Measurements from ENCODE around the gene TF.

The TF gene

DNA sequence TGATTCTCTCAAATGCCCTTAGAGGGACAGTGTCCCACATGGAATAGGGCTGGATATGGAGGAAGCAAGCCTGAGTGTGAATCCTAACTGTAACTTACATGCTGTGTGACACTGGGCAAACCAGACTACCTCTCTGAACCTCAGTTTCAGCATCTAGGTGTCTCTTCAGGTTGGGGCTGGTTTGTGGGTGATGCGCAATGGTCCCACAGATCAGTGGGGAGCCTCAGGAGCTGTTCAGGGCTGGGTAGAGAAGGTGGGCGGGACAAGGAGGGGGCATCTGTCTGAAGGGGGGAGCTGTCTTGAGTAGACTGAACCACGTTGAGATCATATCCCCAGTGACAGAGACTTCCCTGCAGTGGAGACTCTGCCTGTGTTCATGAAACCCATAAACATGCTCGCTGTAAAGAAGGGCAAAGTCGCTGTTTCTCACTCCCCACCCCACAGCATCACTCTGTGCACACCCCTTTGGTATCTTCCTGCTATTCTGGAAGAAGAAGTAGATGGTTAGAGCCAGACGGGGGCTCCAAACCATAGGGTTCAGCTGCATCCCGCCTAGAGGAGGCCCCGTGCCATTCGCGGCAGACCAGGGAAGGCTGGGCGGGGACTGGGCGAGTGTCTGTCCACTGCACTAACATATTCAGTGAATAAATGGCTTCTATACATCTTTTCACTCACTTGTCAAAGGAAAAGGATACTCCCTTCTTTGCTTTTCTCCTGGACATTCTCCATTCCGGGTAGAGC lies 87.9 kb downstream of the TF start:
- H3K9me3 ChIP-seq = no peaks in the 10 kb centered on the region
- H3K36me3 ChIP-seq (replicated peaks) = no peaks in the 10 kb centered on the region
- DNase-seq (ENCODE audit: low spot score in 2 of 2) = no peak
- no peaks in the 10 kb centered on the region for H3K4me1 ChIP-seq
- no peak overlapping the region for H3K4me3 ChIP-seq
- in situ Hi-C loops (cut with MboI; ENCODE audit: low sequenced_read_pairs) = no loop called here
- no peaks in the 10 kb centered on the region for H3K27me3 ChIP-seq (ENCODE audit: low read depth)

DNA sequence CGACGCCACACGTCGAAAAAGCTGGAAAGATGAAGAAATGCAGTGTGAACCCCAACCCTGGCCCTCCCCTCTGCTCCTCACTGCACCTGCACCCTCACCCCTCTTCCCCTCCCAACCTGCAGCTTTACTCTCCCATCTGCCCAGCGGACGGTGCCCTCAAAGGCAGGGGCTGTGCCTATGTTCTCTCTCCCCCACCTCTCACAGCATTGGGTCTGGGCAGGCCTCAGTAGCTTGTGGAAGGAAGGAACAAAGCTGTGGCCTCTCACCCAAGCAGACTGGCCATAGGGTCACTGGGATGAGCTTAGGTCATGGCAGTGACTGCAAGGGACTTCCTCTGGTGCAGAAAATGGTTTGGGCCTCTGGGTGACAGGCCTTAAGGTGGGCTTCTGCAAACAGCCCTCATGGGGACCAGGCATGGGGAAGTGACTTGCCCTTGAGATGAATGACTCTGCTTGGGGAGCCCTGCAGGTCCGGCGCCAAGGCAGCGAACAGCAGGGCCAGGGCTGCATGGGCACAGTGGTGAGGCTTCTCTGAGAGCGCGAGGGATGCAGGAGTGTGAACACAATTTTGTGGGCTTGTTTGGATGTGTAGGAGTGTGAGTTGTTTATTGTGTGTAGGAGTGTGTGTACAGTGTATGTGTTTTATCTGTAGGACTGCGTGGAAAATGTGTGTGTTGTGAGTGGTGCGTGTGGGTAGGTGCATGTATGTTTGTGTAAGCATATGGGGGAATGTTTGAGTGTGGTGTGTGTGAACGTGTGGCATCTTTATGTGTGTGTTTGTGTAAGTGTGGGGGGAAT lies 88.6 kb downstream of the TF start:
- no peaks in the 10 kb centered on the region for H3K9me3 ChIP-seq
- no peaks in the 10 kb centered on the region for H3K36me3 ChIP-seq (replicated peaks)
- H3K27me3 ChIP-seq (ENCODE audit: low read depth) = no peaks in the 10 kb centered on the region
- no peak for DNase-seq (ENCODE audit: low spot score in 2 of 2)
- in situ Hi-C loops (cut with MboI; ENCODE audit: low sequenced_read_pairs) = no loop called here
- H3K4me3 ChIP-seq = no peak overlapping the region
- H3K4me1 ChIP-seq = no peaks in the 10 kb centered on the region

DNA sequence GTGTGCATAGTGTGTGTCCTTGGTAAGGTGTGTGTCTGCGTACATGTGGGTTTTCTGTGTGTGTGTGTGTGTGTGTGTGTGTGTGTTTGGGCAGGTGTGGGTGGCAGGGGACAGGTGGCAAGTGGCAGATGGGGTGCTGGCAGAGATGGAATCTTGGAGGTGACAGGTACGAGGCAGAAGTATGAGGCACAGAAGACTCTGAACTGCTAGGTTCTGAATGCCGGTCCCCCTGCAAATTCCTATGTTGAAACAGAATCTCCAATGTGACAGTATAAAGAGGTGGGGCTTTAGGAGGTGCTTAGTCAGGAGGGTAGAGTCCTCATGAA lies 89.2 kb downstream of the TF start:
- no peaks in the 10 kb centered on the region for H3K27me3 ChIP-seq (ENCODE audit: low read depth)
- H3K4me1 ChIP-seq = no peaks in the 10 kb centered on the region
- H3K9me3 ChIP-seq = no peaks in the 10 kb centered on the region
- H3K36me3 ChIP-seq (replicated peaks) = no peaks in the 10 kb centered on the region
- H3K4me3 ChIP-seq = no peak overlapping the region
- DNase-seq (ENCODE audit: low spot score in 2 of 2) = no peak
- in situ Hi-C loops (cut with MboI; ENCODE audit: low sequenced_read_pairs) = no loop called here

DNA sequence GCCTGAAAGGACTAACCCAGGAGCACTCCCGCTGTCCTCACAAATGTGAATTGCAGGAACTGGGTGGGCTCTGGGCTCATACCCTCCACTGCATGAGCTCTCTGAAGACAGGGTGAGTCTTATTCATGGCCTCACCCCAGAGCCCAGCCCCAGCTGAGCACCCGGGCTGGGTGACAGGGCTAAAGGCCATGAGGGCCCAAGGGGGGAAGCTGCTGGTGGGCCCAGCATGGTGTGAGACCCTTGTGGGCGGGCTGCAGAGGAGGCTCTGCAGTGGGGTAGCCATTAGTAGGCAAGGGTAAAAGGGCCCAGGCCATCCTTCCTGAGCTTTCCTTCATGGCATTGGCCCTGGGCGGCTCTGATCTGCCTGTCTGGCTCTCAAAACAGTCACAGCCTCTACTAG lies 89.8 kb downstream of the TF start:
- Histone ChIP-seq H3K36me3 (replicated peaks) (no peaks in the 10 kb centered on the region), H3K4me1 (no peaks in the 10 kb centered on the region), H3K27me3 (ENCODE audit: low read depth) (no peaks in the 10 kb centered on the region), H3K4me3 (no peak overlapping the region), H3K9me3 (no peaks in the 10 kb centered on the region)
- no peak for DNase-seq (ENCODE audit: low spot score in 2 of 2)
- in situ Hi-C loops (cut with MboI; ENCODE audit: low sequenced_read_pairs) = no loop called here

DNA sequence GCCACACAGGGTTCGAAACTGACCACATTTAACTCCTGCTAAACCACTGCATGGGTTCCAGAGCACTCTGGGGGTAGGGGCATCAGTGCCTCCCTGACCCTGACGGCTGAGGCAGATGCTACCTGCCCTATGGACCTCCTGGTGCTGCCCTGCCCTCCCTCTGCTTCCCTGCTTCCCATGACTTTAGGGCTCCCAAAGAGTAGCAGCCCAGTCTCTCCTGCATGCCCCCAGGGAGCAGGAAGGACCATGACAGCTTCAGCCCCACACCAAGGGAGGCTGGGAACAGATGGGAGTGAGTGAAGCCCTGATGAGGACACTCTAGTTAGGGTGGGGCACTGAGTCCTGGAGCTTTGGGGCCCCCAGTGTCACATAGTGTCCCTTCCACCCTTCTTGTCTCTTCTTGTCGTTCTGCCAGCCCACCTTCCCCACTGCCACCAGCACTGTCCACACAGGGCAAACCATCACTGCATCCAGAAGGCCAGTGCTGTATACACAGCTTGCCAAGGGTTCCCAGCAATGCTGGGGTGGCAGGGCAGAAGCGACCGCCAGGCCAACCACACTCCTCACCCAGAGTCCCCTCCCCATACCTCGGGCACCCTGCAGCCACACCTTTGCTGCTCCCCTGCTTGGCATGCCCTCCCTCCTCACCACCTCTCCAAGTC lies 90.4 kb downstream of the TF start:
- no peaks in the 10 kb centered on the region for H3K9me3 ChIP-seq
- no peaks in the 10 kb centered on the region for H3K4me1 ChIP-seq
- in situ Hi-C loops (cut with MboI; ENCODE audit: low sequenced_read_pairs) = no loop called here
- H3K36me3 ChIP-seq (replicated peaks) = no peaks in the 10 kb centered on the region
- DNase-seq (ENCODE audit: low spot score in 2 of 2) = no peak
- no peak overlapping the region for H3K4me3 ChIP-seq
- no peaks in the 10 kb centered on the region for H3K27me3 ChIP-seq (ENCODE audit: low read depth)

DNA sequence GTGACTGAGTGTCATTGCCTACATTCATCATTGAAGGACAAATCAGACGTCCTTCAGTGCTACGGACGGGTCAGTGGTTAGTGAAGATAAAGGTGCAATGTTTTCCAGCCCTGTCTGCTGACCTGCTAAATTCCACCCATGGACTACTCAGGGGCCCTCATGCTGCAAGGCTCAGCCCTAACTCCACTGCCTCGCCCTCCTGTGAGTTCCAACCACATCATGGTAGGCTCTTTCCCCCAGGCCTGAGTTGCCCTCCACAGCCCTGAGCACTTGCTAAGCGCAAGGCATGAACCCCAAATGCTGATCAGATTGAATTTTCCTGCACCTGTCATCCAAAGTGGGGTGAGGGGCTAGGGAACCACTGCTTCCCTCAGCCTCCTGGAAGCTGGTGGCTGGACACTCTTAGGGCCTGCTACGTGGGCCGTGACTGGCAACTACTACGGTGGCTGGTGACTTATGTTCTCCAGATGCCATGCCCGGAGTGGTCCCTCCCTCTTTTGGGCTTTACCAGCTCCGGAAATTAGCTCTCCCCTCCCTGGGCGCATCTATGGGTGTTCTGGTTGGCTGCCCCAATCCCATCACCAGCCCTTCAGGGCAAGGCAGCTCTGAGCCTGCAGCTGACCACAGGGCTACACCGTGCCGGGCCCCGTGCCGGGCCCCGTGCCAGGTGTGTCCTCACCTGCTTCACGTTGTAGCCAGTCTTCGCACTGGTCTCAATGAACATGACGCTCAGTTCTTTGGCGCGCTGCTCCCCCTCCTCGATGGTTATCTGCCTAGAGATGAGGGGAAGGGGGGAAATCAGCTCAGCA lies 91.5 kb downstream of the TF start:
- DNase-seq (ENCODE audit: low spot score in 2 of 2) = no peak
- no peaks in the 10 kb centered on the region for H3K4me1 ChIP-seq
- in situ Hi-C loops (cut with MboI; ENCODE audit: low sequenced_read_pairs) = no loop called here

DNA sequence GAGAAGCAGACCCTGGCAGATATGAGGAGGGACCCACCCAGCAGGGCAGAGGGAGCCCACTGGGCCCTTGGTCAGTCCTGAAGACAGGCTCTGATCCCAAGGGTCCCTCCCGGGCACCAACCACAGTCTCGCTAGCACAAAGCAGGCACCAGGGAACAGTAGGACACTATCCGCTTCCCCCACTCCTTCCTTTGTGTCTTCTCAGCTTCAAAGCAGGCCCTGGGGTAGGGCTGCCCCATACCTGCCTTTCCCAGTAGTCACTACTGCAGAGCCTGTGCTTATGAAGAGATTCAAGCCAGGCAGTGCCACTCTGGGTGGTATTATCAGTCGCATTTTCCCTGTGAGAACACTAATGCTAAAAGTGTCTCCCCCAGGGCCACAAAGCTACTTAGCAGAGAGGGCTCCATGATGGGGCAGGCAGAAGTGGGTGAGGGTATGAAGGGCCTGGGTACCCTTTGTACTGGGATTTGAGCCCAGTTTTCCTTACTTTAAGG lies 92.2 kb downstream of the TF start:
- H3K9me3 ChIP-seq = no peaks in the 10 kb centered on the region
- no peak for DNase-seq (ENCODE audit: low spot score in 2 of 2)
- H3K4me1 ChIP-seq = no peaks in the 10 kb centered on the region
- no peaks in the 10 kb centered on the region for H3K27me3 ChIP-seq (ENCODE audit: low read depth)
- H3K36me3 ChIP-seq (replicated peaks) = no peaks in the 10 kb centered on the region
- H3K4me3 ChIP-seq = no peak overlapping the region
- in situ Hi-C loops (cut with MboI; ENCODE audit: low sequenced_read_pairs) = no loop called here

More for the DNA sequence above, 91.5 kb downstream of the TF start:
- Histone ChIP-seq H3K27me3 (ENCODE audit: low read depth) (no peaks in the 10 kb centered on the region), H3K36me3 (replicated peaks) (no peaks in the 10 kb centered on the region), H3K9me3 (no peaks in the 10 kb centered on the region), H3K4me3 (no peak overlapping the region)

DNA sequence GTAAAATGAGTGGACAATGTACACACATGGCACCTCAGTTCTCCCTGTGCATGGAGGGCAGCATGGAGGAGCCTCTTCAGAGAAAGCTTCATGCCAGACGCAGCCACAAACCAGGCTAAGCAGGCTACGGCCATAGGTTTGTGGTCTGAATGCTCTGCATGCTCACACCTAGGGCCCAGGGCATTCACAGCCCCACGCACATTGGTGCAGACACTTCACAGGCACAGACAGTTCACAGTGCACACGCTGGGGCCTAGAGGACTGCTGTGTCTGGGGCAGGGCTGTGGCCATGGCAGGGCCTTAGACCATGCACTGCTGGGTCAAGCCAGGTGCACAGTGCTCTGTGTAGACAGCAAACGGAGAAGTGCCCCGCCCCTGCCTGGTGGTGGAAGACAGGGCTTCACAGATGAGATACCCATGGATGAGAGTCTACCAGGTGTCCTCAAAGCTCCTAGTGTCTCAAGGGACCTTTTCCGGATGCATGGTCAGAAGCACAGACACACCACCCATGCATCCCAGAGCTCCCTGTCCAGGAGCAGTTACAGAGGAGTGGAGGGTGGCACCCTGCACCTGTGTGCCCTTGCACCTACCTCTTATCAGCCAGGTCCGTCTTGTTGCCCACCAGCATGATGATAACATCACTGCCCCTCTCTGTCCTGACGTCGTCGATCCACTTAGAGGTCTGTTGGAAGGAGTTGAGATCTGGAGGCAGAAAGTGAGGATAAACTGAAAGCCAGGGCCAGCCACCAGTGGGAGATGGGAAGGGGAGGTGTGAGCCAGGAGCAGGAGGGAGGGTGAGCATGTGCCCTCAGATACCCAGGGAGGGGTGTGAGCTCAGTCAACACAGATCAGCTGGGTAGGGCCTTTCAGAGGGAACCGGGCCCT lies 93.0 kb downstream of the TF start:
- no peak overlapping the region for H3K4me3 ChIP-seq
- DNase-seq (ENCODE audit: low spot score in 2 of 2) = no peak
- no peaks in the 10 kb centered on the region for H3K27me3 ChIP-seq (ENCODE audit: low read depth)
- no peaks in the 10 kb centered on the region for H3K9me3 ChIP-seq
- in situ Hi-C loops (cut with MboI; ENCODE audit: low sequenced_read_pairs) = no loop called here
- no peaks in the 10 kb centered on the region for H3K4me1 ChIP-seq
- no peaks in the 10 kb centered on the region for H3K36me3 ChIP-seq (replicated peaks)

DNA sequence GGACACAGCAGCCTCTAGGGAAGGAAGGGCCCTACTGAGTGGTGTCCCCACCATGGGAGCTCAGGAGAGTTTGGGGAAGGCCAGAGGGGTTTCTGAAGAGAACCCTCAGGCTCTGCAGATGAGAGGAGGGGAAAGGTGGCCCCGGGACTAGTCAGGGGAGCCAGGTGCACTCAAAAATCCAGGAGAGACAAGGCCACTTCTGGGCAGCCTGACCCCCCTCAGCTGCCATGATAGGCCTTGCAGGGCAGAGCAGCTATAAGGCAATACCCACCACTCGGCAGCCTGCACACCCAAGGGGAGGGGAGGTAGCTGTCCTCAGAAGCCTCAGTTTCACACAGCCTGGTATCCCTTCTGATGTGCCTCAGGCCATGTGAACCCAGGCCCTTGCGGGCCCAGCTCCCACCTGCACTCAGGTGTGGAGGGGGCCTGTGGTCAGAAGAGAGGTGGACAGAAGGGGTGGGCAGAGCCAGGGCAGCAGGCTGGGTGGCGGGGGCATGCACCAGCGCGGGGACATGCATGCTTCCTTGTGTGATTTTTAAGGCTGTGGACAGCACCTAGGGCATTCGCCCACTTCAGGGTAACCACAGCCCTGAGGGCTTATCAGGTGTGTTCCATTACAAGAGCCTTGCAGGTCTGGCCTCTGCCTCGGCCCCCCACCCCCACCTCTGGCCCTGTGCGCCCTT lies 94.0 kb downstream of the TF start:
- no peak for DNase-seq (ENCODE audit: low spot score in 2 of 2)
- Histone ChIP-seq H3K4me1 (no peaks in the 10 kb centered on the region), H3K36me3 (replicated peaks) (no peaks in the 10 kb centered on the region), H3K27me3 (ENCODE audit: low read depth) (no peaks in the 10 kb centered on the region), H3K9me3 (no peaks in the 10 kb centered on the region), H3K4me3 (no peak overlapping the region)
- in situ Hi-C loops (cut with MboI; ENCODE audit: low sequenced_read_pairs) = no loop called here

DNA sequence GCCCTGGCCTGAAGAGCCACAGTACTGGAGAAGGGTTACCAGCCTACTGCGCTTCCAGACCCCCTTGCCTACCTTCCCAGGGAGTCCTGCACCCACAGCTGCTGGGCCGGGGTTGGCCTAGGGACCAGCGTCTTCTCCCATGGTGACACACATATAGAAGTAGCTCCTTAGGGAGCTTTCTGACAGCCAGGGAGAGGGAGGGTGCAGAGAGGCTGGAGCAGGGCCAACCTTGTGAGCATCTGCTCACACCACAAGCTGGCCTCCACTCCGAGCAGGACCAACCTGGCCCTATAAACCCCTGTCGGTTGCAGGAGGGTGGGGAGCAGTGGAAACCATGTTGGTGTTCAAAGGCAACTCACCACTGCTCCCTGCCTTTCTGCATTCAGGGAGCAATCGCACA lies 94.6 kb downstream of the TF start:
- Histone ChIP-seq H3K27me3 (ENCODE audit: low read depth) (no peaks in the 10 kb centered on the region), H3K4me3 (no peak overlapping the region), H3K4me1 (no peaks in the 10 kb centered on the region), H3K9me3 (no peaks in the 10 kb centered on the region), H3K36me3 (replicated peaks) (no peaks in the 10 kb centered on the region)
- no peak for DNase-seq (ENCODE audit: low spot score in 2 of 2)
- in situ Hi-C loops (cut with MboI; ENCODE audit: low sequenced_read_pairs) = no loop called here

DNA sequence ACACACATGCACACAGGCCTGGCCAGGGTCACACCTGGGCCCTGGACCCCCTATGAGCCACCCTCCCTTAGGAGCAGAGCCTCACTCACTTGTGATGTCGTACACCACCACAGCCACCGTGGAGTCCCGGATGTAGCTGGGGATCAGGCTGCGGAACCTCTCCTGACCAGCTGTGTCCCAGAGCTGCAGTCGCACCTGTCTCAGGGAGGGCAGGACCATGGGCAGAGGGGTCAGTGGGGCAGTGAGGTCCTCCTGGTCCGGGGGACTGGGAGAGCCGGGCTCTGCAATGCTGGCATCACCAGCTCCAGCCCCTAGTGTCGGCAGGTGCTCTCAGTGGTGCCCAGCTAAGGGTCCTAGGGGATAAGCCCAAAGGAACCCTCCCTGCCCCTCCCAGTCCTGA lies 95.0 kb downstream of the TF start:
- no peaks in the 10 kb centered on the region for H3K4me1 ChIP-seq
- no peaks in the 10 kb centered on the region for H3K9me3 ChIP-seq
- in situ Hi-C loops (cut with MboI; ENCODE audit: low sequenced_read_pairs) = no loop called here
- no peaks in the 10 kb centered on the region for H3K36me3 ChIP-seq (replicated peaks)
- no peak overlapping the region for H3K4me3 ChIP-seq
- no peaks in the 10 kb centered on the region for H3K27me3 ChIP-seq (ENCODE audit: low read depth)
- DNase-seq (ENCODE audit: low spot score in 2 of 2) = no peak

DNA sequence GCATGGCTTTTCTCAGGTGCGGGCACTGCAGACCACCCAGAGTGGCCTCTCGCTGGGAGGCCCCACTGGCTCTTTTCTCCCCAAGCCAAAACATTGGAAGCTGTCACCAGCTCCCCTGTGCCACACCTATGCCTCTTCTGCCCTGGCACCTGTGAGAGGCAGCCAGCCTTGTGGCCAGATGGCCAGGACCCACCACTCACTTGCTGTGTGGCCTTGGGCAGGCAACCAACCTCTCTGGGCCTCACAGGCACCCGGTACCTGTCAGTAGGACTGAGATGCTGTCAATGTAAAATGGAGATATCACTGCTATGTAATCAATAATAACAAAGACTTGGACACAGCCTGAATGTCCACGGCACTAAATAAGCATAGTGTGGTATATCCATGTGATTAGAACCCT lies 96.0 kb downstream of the TF start:
- no peak for DNase-seq (ENCODE audit: low spot score in 2 of 2)
- H3K27me3 ChIP-seq (ENCODE audit: low read depth) = no peaks in the 10 kb centered on the region
- H3K36me3 ChIP-seq (replicated peaks) = no peaks in the 10 kb centered on the region
- H3K4me1 ChIP-seq = no peaks in the 10 kb centered on the region
- H3K4me3 ChIP-seq = no peak overlapping the region
- no peaks in the 10 kb centered on the region for H3K9me3 ChIP-seq
- in situ Hi-C loops (cut with MboI; ENCODE audit: low sequenced_read_pairs) = no loop called here
